Fibroblast of lung (primary cell): Measurements from ENCODE around the gene TANC1. TPM values are rescaled to one million over a fixed set of nuclear protein-coding genes. Genes with fewer than 3 reads are reported as not detected.
"Not testable (repeated sequence)": the region's sequence is repeated elsewhere in the genome, so short reads cannot be mapped to it uniquely, and the experiment has no call there.

Experiments
- DNase-seq, 2 donors: peaks; one replicate each; pipeline versions ENCODE4 v3.0.0 to v3.0.0-alpha.2; 2010; ENCODE audit warnings: low read depth in 2 of 2
- H2AFZ ChIP-seq: 2 replicates; pipeline ENCODE4 v1.5.1; 2012; ENCODE audit warnings: low read length, control low read depth, inconsistent platforms
- H3K27ac ChIP-seq: 2 replicates; pipeline ENCODE4 v1.5.1; 2011; ENCODE audit warnings: low read length, control low read depth; ENCODE audit not compliant: insufficient read depth
- H3K27me3 ChIP-seq: 2 replicates; pipeline ENCODE4 v1.5.1; 2011; ENCODE audit warnings: mild to moderate bottlenecking, low read length; ENCODE audit not compliant: control insufficient read depth, insufficient read depth
- H3K36me3 ChIP-seq: 2 replicates; pipeline ENCODE4 v1.5.1; 2011; ENCODE audit warnings: low read length; ENCODE audit not compliant: control insufficient read depth, insufficient read depth
- H3K4me1 ChIP-seq: 2 replicates; pipeline ENCODE4 v1.5.1; 2011; ENCODE audit warnings: low read length; ENCODE audit not compliant: control insufficient read depth, insufficient read depth; ENCODE audit errors: extremely low read depth
- H3K4me2 ChIP-seq: 2 replicates; pipeline ENCODE4 v1.5.1; 2011; ENCODE audit warnings: low read length, control low read depth; ENCODE audit not compliant: insufficient read depth; ENCODE audit errors: extremely low read depth
- H3K4me3 ChIP-seq, 4 experiments: fragments of 200-600 bp in 1 of 4; sonication (generic) in 1 of 4; replicated peaks in 1 of 4; 2 replicates each; pipeline ENCODE4 v1.5.1; 2011 to 2016; ENCODE audit warnings: low read length in 4 of 4, low read depth in 3 of 4, mild to moderate bottlenecking in 3 of 4, control low read depth in 2 of 4, inconsistent platforms in 1 of 4, mixed read lengths in 1 of 4; ENCODE audit not compliant: insufficient read depth in 1 of 4; ENCODE audit errors: control extremely low read depth in 1 of 4
- H3K79me2 ChIP-seq: 2 replicates; pipeline ENCODE4 v1.5.1; 2012; ENCODE audit warnings: mild to moderate bottlenecking, low read length, inconsistent platforms; ENCODE audit not compliant: control insufficient read depth, insufficient read depth
- H3K9ac ChIP-seq: 2 replicates; pipeline ENCODE4 v1.5.1; 2011; ENCODE audit warnings: mild to moderate bottlenecking, low read length, control low read depth; ENCODE audit not compliant: insufficient read depth
- H3K9me3 ChIP-seq: 2 replicates; pipeline ENCODE4 v1.5.1; 2012; ENCODE audit warnings: low read depth, low read length; ENCODE audit not compliant: control insufficient read depth, insufficient read depth
- H4K20me1 ChIP-seq: 2 replicates; pipeline ENCODE4 v1.5.1; 2011; ENCODE audit warnings: low read length; ENCODE audit not compliant: control insufficient read depth, insufficient read depth; ENCODE audit errors: extremely low read depth
- CTCF ChIP-seq, 2 donors: IDR thresholded peaks in 1 of 2; conservative IDR thresholded peaks in 1 of 2; 1 replicate in 1 of 2; 2 replicates in 1 of 2; pipeline ENCODE4 v1.5.1; 2011 to 2012; ENCODE audit warnings: low read length in 2 of 2, control low read depth in 1 of 2, inconsistent platforms in 1 of 2, low read depth in 1 of 2, mild to moderate bottlenecking in 1 of 2
- EZH2 ChIP-seq: IDR thresholded peaks from 2 replicates; pipeline ENCODE4 v1.5.1; 2012; ENCODE audit warnings: low read length, control low read depth, mild to moderate bottlenecking; ENCODE audit errors: missing control alignments
- polyA plus RNA-seq, 2 donors: library from polyadenylated mRNA; depleted of rRNA in 1 of 2; stranded (reverse) in 1 of 2; unstranded in 1 of 2; fragments of >200 nt; gene quantifications; 2 replicates each; pipeline ENCODE4 v1.2.1, GENCODE V29; 2011 to 2012; ENCODE audit warnings: missing spikeins in 1 of 2
- total RNA-seq: library from RNA; depleted of rRNA; stranded (reverse); fragments of >200 nt; gene quantifications from 2 replicates; pipeline ENCODE4 v1.2.1, GENCODE V29; 2014

The TANC1 gene
- total and polyA plus RNA-seq, 2 donors (not counting 1 experiment from before 2014, with no cell fraction given) = 32.7 to 41.9 TPM

- Histone ChIP-seq H3K27ac (peak overlapping the region; percentile 62), H3K4me1 (peaks cover 40% of the 10 kb centered on the region)
Observed at GRCh38 chr2:159093497-159093896, 125.1 kb downstream of the TANC1 start.

GRCh38 chr2:159094173-159094737 is 125.8 kb downstream of the TANC1 start:
- peaks cover 11% of the 10 kb centered on the region for H3K79me2 ChIP-seq

More at GRCh38 chr2:159093497-159093896, 125.1 kb downstream of the TANC1 start:
- Histone ChIP-seq H3K4me2 (peak overlapping the region; percentile 60), H3K27me3 (no peaks in the 10 kb centered on the region), H3K4me3 (no peak overlapping the region), H4K20me1 (no peaks in the 10 kb centered on the region), H3K9me3 (no peaks in the 10 kb centered on the region), H3K36me3 (peaks cover 3% of the 10 kb centered on the region), H3K9ac (no peak overlapping the region), H3K79me2 (peaks cover 11% of the 10 kb centered on the region), H2AFZ (no peak overlapping the region)
- TF ChIP-seq CTCF (conservative IDR thresholded peaks at IDR 0.05 in 1 of 2, IDR thresholded peaks at IDR 0.05 in 1 of 2; ENCODE audit: low read depth in 1 of 2, low read length in 2 of 2) = no peak
- TF ChIP-seq EZH2 = no peak
- peak in 1 of 2 donors; percentile 66 for DNase-seq

GRCh38 chr2:159095813-159096212 is 127.4 kb downstream of the TANC1 start:
- no peaks in the 10 kb centered on the region for H3K36me3 ChIP-seq
- H3K4me2 ChIP-seq = no peak overlapping the region
- no peak for TF ChIP-seq EZH2
- no peak for TF ChIP-seq CTCF (conservative IDR thresholded peaks at IDR 0.05 in 1 of 2, IDR thresholded peaks at IDR 0.05 in 1 of 2; ENCODE audit: low read depth in 1 of 2, low read length in 2 of 2)
- H2AFZ ChIP-seq = no peak overlapping the region
- no peak overlapping the region for H3K4me3 ChIP-seq
- H3K27ac ChIP-seq = no peak overlapping the region
- H3K79me2 ChIP-seq = peaks cover 8% of the 10 kb centered on the region
- H4K20me1 ChIP-seq = no peaks in the 10 kb centered on the region
- no peaks in the 10 kb centered on the region for H3K27me3 ChIP-seq
- no peak for DNase-seq
- H3K9me3 ChIP-seq = no peaks in the 10 kb centered on the region
- H3K9ac ChIP-seq = no peak overlapping the region
- peaks cover 28% of the 10 kb centered on the region for H3K4me1 ChIP-seq

More at GRCh38 chr2:159094173-159094737, 125.8 kb downstream of the TANC1 start:
- no peak overlapping the region for H3K4me3 ChIP-seq
- peak overlapping the region; percentile 61 for H3K4me2 ChIP-seq
- no peaks in the 10 kb centered on the region for H4K20me1 ChIP-seq
- H3K9ac ChIP-seq = no peak overlapping the region
- no peaks in the 10 kb centered on the region for H3K9me3 ChIP-seq
- DNase-seq = peak; percentile 86 to 89
- peak overlapping the region; percentile 62 for H3K27ac ChIP-seq
- TF ChIP-seq CTCF (conservative IDR thresholded peaks at IDR 0.05 in 1 of 2, IDR thresholded peaks at IDR 0.05 in 1 of 2; ENCODE audit: low read depth in 1 of 2, low read length in 2 of 2) (no peak), EZH2 (no peak)
- H2AFZ ChIP-seq = no peak overlapping the region
- H3K4me1 ChIP-seq = peaks cover 41% of the 10 kb centered on the region
- H3K27me3 ChIP-seq = no peaks in the 10 kb centered on the region
- peaks cover 3% of the 10 kb centered on the region for H3K36me3 ChIP-seq

GRCh38 chr2:159096302-159096855 is 127.9 kb downstream of the TANC1 start:
- not testable (repeated sequence) for H3K79me2 ChIP-seq, H3K27me3 ChIP-seq, H2AFZ ChIP-seq, H3K4me2 ChIP-seq, H3K9me3 ChIP-seq, H3K9ac ChIP-seq, DNase-seq, H3K27ac ChIP-seq, H3K36me3 ChIP-seq, H4K20me1 ChIP-seq, H3K4me3 ChIP-seq
- peaks cover 28% of the 10 kb centered on the region for H3K4me1 ChIP-seq
